B cell (primary cell): ENCODE measurements around the gene SLC6A1. TPM values are rescaled to one million over a fixed set of nuclear protein-coding genes. Genes with fewer than 3 reads are reported as not detected.

Experiments used
- ATAC-seq: fragments of 200-7000 bp; cut with Tn5 transposase; one replicate; pipeline ENCODE4 v1.10.0; 2021; ENCODE audit warnings: low read depth, mild to moderate bottlenecking, moderate number of reproducible peaks, moderate library complexity
- CTCF ChIA-PET: fragments of 350-600 bp; sonication (Branson Sonifier 250); formaldehyde crosslinking; loops from one replicate; lab custom pipeline; 2021; ENCODE audit warnings: antibody characterized with exemption, inconsistent platforms; lab: Charles Lee
- POLR2A ChIA-PET: fragments of 350-600 bp; sonication (Branson Sonifier 250); formaldehyde crosslinking; loops from one replicate; lab custom pipeline; 2021; ENCODE audit warnings: antibody characterized with exemption; lab: Charles Lee
- DNase-seq: peaks from one replicate; pipeline ENCODE4 v3.0.0; 2013
- H2AFZ ChIP-seq: 2 replicates; pipeline ENCODE4 v1.6.1; 2012; ENCODE audit warnings: mild to moderate bottlenecking, low read depth, low read length; ENCODE audit not compliant: insufficient read depth, poor library complexity, severe bottlenecking
- H3K27ac ChIP-seq, 2 donors: 1 replicate in 1 of 2; 2 replicates in 1 of 2; pipeline ENCODE4 v1.5.1; 2012 to 2013; ENCODE audit warnings: low read length in 2 of 2, mild to moderate bottlenecking in 2 of 2, moderate library complexity in 1 of 2
- H3K27me3 ChIP-seq, 4 experiments: fragments of 200-600 bp in 1 of 4; sonication (generic) in 1 of 4; replicated peaks in 1 of 4; 1 replicate in 2 of 4; 2 replicates in 2 of 4; pipeline versions ENCODE4 v1.6.1 to v1.7.0; 2013 to 2016; ENCODE audit warnings: low read length in 3 of 4, mild to moderate bottlenecking in 2 of 4, mixed read lengths in 1 of 4, moderate library complexity in 1 of 4; ENCODE audit not compliant: insufficient read depth in 4 of 4, control insufficient read depth in 3 of 4; ENCODE audit errors: control extremely low read depth in 1 of 4
- H3K36me3 ChIP-seq, 2 experiments: replicated peaks in 1 of 2; 1 replicate in 1 of 2; 2 replicates in 1 of 2; pipeline versions ENCODE4 v1.6.1 to v1.7.1; 2013; ENCODE audit warnings: low read length in 1 of 2; ENCODE audit not compliant: insufficient read depth in 2 of 2, control insufficient read depth in 1 of 2; ENCODE audit errors: control extremely low read depth in 1 of 2, extremely low read depth in 1 of 2
- H3K4me1 ChIP-seq, 2 donors: fragments of 200-600 bp in 1 of 2; sonication (generic) in 1 of 2; 1 replicate in 1 of 2; 2 replicates in 1 of 2; pipeline versions ENCODE4 v1.5.1 to v1.6.1; 2013 to 2017; ENCODE audit warnings: low read length in 2 of 2; ENCODE audit not compliant: control insufficient read depth in 2 of 2, insufficient read depth in 2 of 2
- H3K4me2 ChIP-seq: replicated peaks from 2 replicates; pipeline ENCODE3; 2012; ENCODE audit warnings: mild to moderate bottlenecking, low read depth, low read length; ENCODE audit not compliant: poor library complexity, severe bottlenecking
- H3K4me3 ChIP-seq, 5 experiments: fragments of 200-600 bp in 1 of 5; sonication (generic) in 1 of 5; 1 replicate in 3 of 5; 2 replicates in 2 of 5; pipeline versions ENCODE4 v1.5.1 to v1.7.0; 2011 to 2016; ENCODE audit warnings: low read length in 4 of 5, mild to moderate bottlenecking in 4 of 5, low read depth in 2 of 5, control low read depth in 1 of 5, moderate library complexity in 1 of 5; ENCODE audit not compliant: insufficient read depth in 1 of 5; ENCODE audit errors: control extremely low read depth in 1 of 5, extremely low read depth in 1 of 5
- H3K79me2 ChIP-seq: fragments of 200-600 bp; sonication (generic); one replicate; pipeline ENCODE4 v1.6.0; 2016; ENCODE audit warnings: low read length; ENCODE audit not compliant: control insufficient read depth, insufficient read depth
- H3K9ac ChIP-seq: fragments of 200-600 bp; sonication (generic); 2 replicates; pipeline ENCODE4 v1.6.1; 2017; ENCODE audit warnings: mild to moderate bottlenecking, low read length, moderate library complexity
- H3K9me3 ChIP-seq, 3 donors: one replicate each; pipeline versions ENCODE4 v1.6.1 to v1.7.1; 2013; ENCODE audit warnings: low read length in 2 of 3; ENCODE audit not compliant: control insufficient read depth in 2 of 3, insufficient read depth in 1 of 3; ENCODE audit errors: control extremely low read depth in 1 of 3
- H4K20me1 ChIP-seq: 2 replicates; pipeline ENCODE4 v1.6.0; 2012; ENCODE audit warnings: mild to moderate bottlenecking, low read length; ENCODE audit not compliant: insufficient read depth, control insufficient read depth, poor library complexity, severe bottlenecking
- H3K27ac Mint-ChIP-seq: one replicate; pipeline ENCODE4 v1.8.0; 2021; ENCODE audit warnings: mixed read lengths
- H3K27me3 Mint-ChIP-seq: one replicate; pipeline ENCODE4 v1.8.0; 2021; ENCODE audit warnings: mixed read lengths
- H3K4me1 Mint-ChIP-seq: one replicate; pipeline ENCODE4 v1.8.0; 2021; ENCODE audit warnings: mixed read lengths
- H3K4me3 Mint-ChIP-seq: one replicate; pipeline ENCODE4 v1.8.0; 2021; ENCODE audit warnings: mixed read lengths
- H3K9me3 Mint-ChIP-seq: one replicate; pipeline ENCODE4 v1.8.0; 2022; ENCODE audit warnings: mixed read lengths; ENCODE audit not compliant: insufficient read depth
- EZH2 ChIP-seq: IDR thresholded peaks from 2 replicates; pipeline ENCODE4 v1.6.1; 2012; ENCODE audit warnings: borderline replicate concordance, low read depth, mild to moderate bottlenecking, moderate library complexity, low read length; ENCODE audit not compliant: insufficient read depth, poor library complexity, severe bottlenecking
- WGBS: methylation state at CpG from one replicate; pipeline ENCODE4 v1.1.5; 2013; ENCODE audit warnings: missing lambda C conversion rate; ENCODE audit not compliant: insufficient coverage; 5-methylcytosine and 5-hydroxymethylcytosine counted together
- intact Hi-C: fragments of 100-400 bp; cut with micrococcal nuclease; formaldehyde crosslinking; loops from one replicate; pipeline ENCODE4 v1.10.0; 2022
- polyA plus RNA-seq: library from polyadenylated mRNA; depleted of rRNA; stranded (reverse); fragments of >200 nt; gene quantifications from 2 replicates; pipeline ENCODE4 v1.2.3, GENCODE V29; 2012
- total RNA-seq, 2 donors: library from RNA; stranded (reverse); fragments of 120-200 nt in 1 of 2; gene quantifications; 1 replicate in 1 of 2; 2 replicates in 1 of 2; pipeline versions ENCODE4 v1.2.3 to v1.2.4, GENCODE V29; 2013 to 2022
- TF ChIP-seq, protein P1 (sequence below): fragments of 200-600 bp; IDR thresholded peaks from one replicate; pipeline ENCODE4 v1.8.0; 2022; ENCODE audit warnings: antibody characterized with exemption, mild to moderate bottlenecking

The SLC6A1 gene
- total and polyA plus RNA-seq, 2 donors (not counting 1 experiment from before 2014, with no cell fraction given) = not detected

- H3K27ac Mint-ChIP-seq = no peak overlapping the region
- no peaks in the 10 kb centered on the region for H3K36me3 ChIP-seq
- H3K9me3 Mint-ChIP-seq = no peaks in the 10 kb centered on the region
- CTCF ChIA-PET = interaction anchor here (0.6 to 1.2 kb wide), 2 partner anchors 16 to 21 kb away, joined by 3 read pairs; no protein-coding TSS in a partner anchor
- POLR2A ChIA-PET = no interaction called here
- no peak overlapping the region for H3K4me3 ChIP-seq
- intact Hi-C loops = no loop called here
- 56% methylated on average over 6 of the region's 8 CpGs for WGBS
- no peaks in the 10 kb centered on the region for H3K4me1 Mint-ChIP-seq
- H3K4me1 ChIP-seq = no peaks in the 10 kb centered on the region
- H3K27ac ChIP-seq = no peak overlapping the region
- H3K4me3 Mint-ChIP-seq = no peak overlapping the region
- no peak overlapping the region for H3K9ac ChIP-seq
- H3K4me2 ChIP-seq = no peak overlapping the region
- no peak overlapping the region for H2AFZ ChIP-seq
- DNase-seq (peak; percentile 53), ATAC-seq (peak; percentile 31)
- no peaks in the 10 kb centered on the region for H4K20me1 ChIP-seq
- peaks cover 19% of the 10 kb centered on the region for H3K27me3 Mint-ChIP-seq
- H3K9me3 ChIP-seq = peaks cover 0 to 11% (median 6%) of the 10 kb centered on the region in 3 donors
- TF ChIP-seq EZH2 = no peak
- TF ChIP-seq, protein P1, sequence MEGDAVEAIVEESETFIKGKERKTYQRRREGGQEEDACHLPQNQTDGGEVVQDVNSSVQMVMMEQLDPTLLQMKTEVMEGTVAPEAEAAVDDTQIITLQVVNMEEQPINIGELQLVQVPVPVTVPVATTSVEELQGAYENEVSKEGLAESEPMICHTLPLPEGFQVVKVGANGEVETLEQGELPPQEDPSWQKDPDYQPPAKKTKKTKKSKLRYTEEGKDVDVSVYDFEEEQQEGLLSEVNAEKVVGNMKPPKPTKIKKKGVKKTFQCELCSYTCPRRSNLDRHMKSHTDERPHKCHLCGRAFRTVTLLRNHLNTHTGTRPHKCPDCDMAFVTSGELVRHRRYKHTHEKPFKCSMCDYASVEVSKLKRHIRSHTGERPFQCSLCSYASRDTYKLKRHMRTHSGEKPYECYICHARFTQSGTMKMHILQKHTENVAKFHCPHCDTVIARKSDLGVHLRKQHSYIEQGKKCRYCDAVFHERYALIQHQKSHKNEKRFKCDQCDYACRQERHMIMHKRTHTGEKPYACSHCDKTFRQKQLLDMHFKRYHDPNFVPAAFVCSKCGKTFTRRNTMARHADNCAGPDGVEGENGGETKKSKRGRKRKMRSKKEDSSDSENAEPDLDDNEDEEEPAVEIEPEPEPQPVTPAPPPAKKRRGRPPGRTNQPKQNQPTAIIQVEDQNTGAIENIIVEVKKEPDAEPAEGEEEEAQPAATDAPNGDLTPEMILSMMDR = peak; percentile 75
- no peaks in the 10 kb centered on the region for H3K79me2 ChIP-seq
- peaks cover 0 to 3% (median 0%) of the 10 kb centered on the region in 4 experiments for H3K27me3 ChIP-seq
Observed at GRCh38 chr3:10945683-10946287, 46.8 kb upstream of the SLC6A1 start.

- H3K36me3 ChIP-seq = no peaks in the 10 kb centered on the region
- H3K27me3 ChIP-seq = peaks cover 0 to 3% (median 0%) of the 10 kb centered on the region in 4 experiments
- no peak overlapping the region for H2AFZ ChIP-seq
- WGBS = 20% methylated on average over 2 of the region's 8 CpGs
- no peak overlapping the region for H3K27ac ChIP-seq
- no peak overlapping the region for H3K4me2 ChIP-seq
- POLR2A ChIA-PET = no interaction called here
- no peak overlapping the region for H3K4me3 ChIP-seq
- H3K4me1 ChIP-seq = no peaks in the 10 kb centered on the region
- Mint-ChIP-seq H3K27me3 (peaks cover 22% of the 10 kb centered on the region), H3K9me3 (no peaks in the 10 kb centered on the region), H3K4me1 (no peaks in the 10 kb centered on the region), H3K27ac (no peak overlapping the region), H3K4me3 (no peak overlapping the region)
- no peak overlapping the region for H3K9ac ChIP-seq
- TF ChIP-seq, protein P1 = no peak
- TF ChIP-seq EZH2 = no peak
- H3K79me2 ChIP-seq = no peaks in the 10 kb centered on the region
- peaks cover 0 to 11% (median 6%) of the 10 kb centered on the region in 3 donors for H3K9me3 ChIP-seq
- intact Hi-C loops = no loop called here
- DNase-seq (no peak), ATAC-seq (no peak)
- CTCF ChIA-PET = interaction anchor here (0.8 to 1.3 kb wide), 3 partner anchors 31 to 53 kb away, joined by 3 read pairs; no protein-coding TSS in a partner anchor
- H4K20me1 ChIP-seq = no peaks in the 10 kb centered on the region
Observed at GRCh38 chr3:10946526-10946925, 46.0 kb upstream of the SLC6A1 start.
